H1 (cell line): ENCODE results near the gene SNTG2.

Source experiments
- EZH2 ChIP-seq: fragments of 200-600 bp; sonication (generic); IDR thresholded peaks from 2 replicates; pipeline ENCODE4 v1.7.1; 2012; ENCODE audit warnings: low read depth, mild to moderate bottlenecking, moderate library complexity, low read length, inconsistent platforms; ENCODE audit not compliant: severe bottlenecking
- POLR2AphosphoS5 ChIP-seq: IDR thresholded peaks from 2 replicates; pipeline ENCODE4 v1.6.1; 2011; ENCODE audit warnings: low read depth, low read length
- SIN3A ChIP-seq, 2 experiments: IDR thresholded peaks in 1 of 2; conservative IDR thresholded peaks in 1 of 2; 2 replicates each; pipeline ENCODE4 v1.6.1; 2011 to 2012; ENCODE audit warnings: low read length in 2 of 2, improper control_type of control experiment in 1 of 2, low read depth in 1 of 2, mild to moderate bottlenecking in 1 of 2
- SRF ChIP-seq: IDR thresholded peaks from 2 replicates; pipeline ENCODE4 v1.6.1; 2011; ENCODE audit warnings: mild to moderate bottlenecking, low read depth, low read length, moderate library complexity

DNA sequence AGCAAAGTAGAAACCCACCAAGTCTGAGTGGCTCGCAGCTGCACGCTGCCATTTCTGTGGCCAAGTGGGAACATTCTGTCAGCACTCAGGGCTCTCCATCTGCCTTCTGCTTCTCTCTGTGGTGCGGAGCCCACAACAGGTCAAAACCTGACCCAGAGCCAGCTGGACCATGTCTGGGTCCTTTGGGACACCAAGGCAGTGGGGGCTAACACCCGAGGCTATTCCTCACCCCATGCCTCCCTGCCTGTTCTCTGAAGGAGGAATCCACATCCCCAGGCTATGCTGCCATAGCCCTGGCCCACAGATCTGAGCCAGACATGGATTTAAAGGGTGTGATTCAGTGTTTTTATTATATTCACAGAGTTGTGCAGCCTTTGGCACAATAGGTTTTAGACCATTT lies 86.4 kb downstream of the SNTG2 start:
- TF ChIP-seq SRF (no peak), POLR2AphosphoS5 (no peak), SIN3A (conservative IDR thresholded peaks at IDR 0.05 in 1 of 2, IDR thresholded peaks at IDR 0.05 in 1 of 2; ENCODE audit: low read depth in 1 of 2, low read length in 2 of 2) (no peak), EZH2 (no peak)
